IMR-90 (cell line): ENCODE measurements around the gene SERP2. TPM values are rescaled to one million over a fixed set of nuclear protein-coding genes. Genes with fewer than 3 reads are reported as not detected.

Source experiments
- ATAC-seq: fragments of 200-7000 bp; cut with Tn5 transposase; 2 replicates; pipeline ENCODE4 v1.9.1; 2020; ENCODE audit warnings: low read depth, mild to moderate bottlenecking, moderate library complexity
- BruUV-seq: library from RNA; stranded (reverse); fragments of 400-500 nt; replicated peaks from 2 replicates; lab custom pipeline; 2021; lab: Mats Ljungman, UMichigan
- CTCF ChIA-PET: fragments of 300-600 bp; formaldehyde crosslinking; extraction: SDS; loops from one replicate; lab custom pipeline; 2021; ENCODE audit warnings: antibody characterized with exemption; lab: Yijun Ruan, JAX
- POLR2A ChIA-PET: fragments of 300-600 bp; sonication (Branson Sonifier 250); formaldehyde crosslinking; loops from one replicate; lab custom pipeline; 2022; ENCODE audit warnings: antibody characterized with exemption; ENCODE audit not compliant: unreplicated experiment; lab: Charles Lee
- DNase-seq: peaks from one replicate; pipeline ENCODE4 v3.0.0; 2013
- H2AFZ ChIP-seq: replicated peaks from 2 replicates; pipeline ENCODE3; 2013; ENCODE audit warnings: low read length, mild to moderate bottlenecking; ENCODE audit not compliant: poor library complexity
- H2AK5ac ChIP-seq: 2 replicates; pipeline ENCODE4 v1.6.1; 2013; ENCODE audit warnings: low read depth, low read length, inconsistent platforms
- H2AK9ac ChIP-seq: replicated peaks from 2 replicates; pipeline ENCODE3; 2013; ENCODE audit warnings: mild to moderate bottlenecking, low read depth, low read length, moderate library complexity; ENCODE audit not compliant: poor library complexity
- H2BK120ac ChIP-seq: 2 replicates; pipeline ENCODE4 v1.6.1; 2013; ENCODE audit warnings: low read depth, low read length, inconsistent platforms
- H2BK15ac ChIP-seq: 3 replicates; pipeline ENCODE4 v1.6.1; 2013; ENCODE audit warnings: low read depth, low read length, inconsistent platforms
- H2BK20ac ChIP-seq: 2 replicates; pipeline ENCODE4 v1.6.1; 2013; ENCODE audit warnings: low read depth, mild to moderate bottlenecking, inconsistent platforms, low read length, moderate library complexity
- H2BK5ac ChIP-seq: 2 replicates; pipeline ENCODE4 v1.6.1; 2013; ENCODE audit warnings: mild to moderate bottlenecking, low read depth, low read length, inconsistent platforms; ENCODE audit not compliant: poor library complexity, severe bottlenecking
- H3K14ac ChIP-seq: replicated peaks from 2 replicates; pipeline ENCODE4 v1.6.1; 2013; ENCODE audit warnings: low read depth, low read length, inconsistent platforms
- H3K18ac ChIP-seq: 2 replicates; pipeline ENCODE4 v1.6.1; 2013; ENCODE audit warnings: low read depth, low read length, control low read depth
- H3K23ac ChIP-seq: 2 replicates; pipeline ENCODE4 v1.6.1; 2013; ENCODE audit warnings: low read depth, low read length, inconsistent platforms
- H3K27ac ChIP-seq: 2 replicates; pipeline ENCODE4 v1.5.1; 2013; ENCODE audit warnings: mild to moderate bottlenecking, control low read depth, low read length; ENCODE audit not compliant: insufficient read depth
- H3K27me3 ChIP-seq: 2 replicates; pipeline ENCODE4 v1.6.1; 2013; ENCODE audit warnings: low read length; ENCODE audit not compliant: control insufficient read depth, insufficient read depth
- H3K36me3 ChIP-seq: 2 replicates; pipeline ENCODE4 v1.6.1; 2013; ENCODE audit warnings: low read length, mixed read lengths; ENCODE audit not compliant: control insufficient read depth, insufficient read depth
- H3K4ac ChIP-seq: 2 replicates; pipeline ENCODE4 v1.6.1; 2013; ENCODE audit warnings: low read depth, low read length, inconsistent platforms
- H3K4me1 ChIP-seq: 2 replicates; pipeline ENCODE4 v1.6.1; 2013; ENCODE audit warnings: low read length, mixed read lengths; ENCODE audit not compliant: control insufficient read depth, insufficient read depth
- H3K4me2 ChIP-seq: 2 replicates; pipeline ENCODE4 v1.6.1; 2013; ENCODE audit warnings: low read depth, mild to moderate bottlenecking, control low read depth, low read length, moderate library complexity
- H3K4me3 ChIP-seq: 2 replicates; pipeline ENCODE4 v1.5.1; 2013; ENCODE audit warnings: low read depth, mild to moderate bottlenecking, control low read depth, low read length, moderate library complexity; ENCODE audit not compliant: insufficient read depth
- H3K56ac ChIP-seq: 2 replicates; pipeline ENCODE4 v1.6.1; 2013; ENCODE audit warnings: low read length, inconsistent platforms; ENCODE audit not compliant: insufficient read depth; ENCODE audit errors: extremely low read depth
- H3K79me1 ChIP-seq, 2 experiments: 2 replicates each; pipeline ENCODE4 v1.6.1; 2013; ENCODE audit warnings: low read length in 2 of 2, inconsistent platforms in 1 of 2, low read depth in 1 of 2
- H3K9ac ChIP-seq: 2 replicates; pipeline ENCODE4 v1.6.1; 2013; ENCODE audit warnings: low read depth, low read length, control low read depth
- H3K9me1 ChIP-seq: 2 replicates; pipeline ENCODE4 v1.6.1; 2013; ENCODE audit warnings: low read length, inconsistent platforms; ENCODE audit not compliant: insufficient read depth
- H3K9me3 ChIP-seq: 2 replicates; pipeline ENCODE4 v1.6.1; 2013; ENCODE audit warnings: low read length; ENCODE audit not compliant: control insufficient read depth, insufficient read depth
- H4K20me1 ChIP-seq: 2 replicates; pipeline ENCODE4 v1.6.1; 2013; ENCODE audit warnings: low read length, inconsistent platforms; ENCODE audit not compliant: insufficient read depth
- H4K5ac ChIP-seq: 2 replicates; pipeline ENCODE4 v1.6.1; 2013; ENCODE audit warnings: mild to moderate bottlenecking, low read depth, low read length, control low read depth
- H4K8ac ChIP-seq, 2 experiments: 2 replicates each; pipeline ENCODE4 v1.6.1; 2013; ENCODE audit warnings: low read depth in 2 of 2, low read length in 2 of 2, control low read depth in 1 of 2, inconsistent platforms in 1 of 2
- H4K91ac ChIP-seq: 2 replicates; pipeline ENCODE4 v1.6.1; 2013; ENCODE audit warnings: low read depth, low read length, inconsistent platforms; ENCODE audit not compliant: insufficient read depth
- CEBPB ChIP-seq: IDR thresholded peaks from 2 replicates; pipeline ENCODE4 v1.6.1; 2012; ENCODE audit warnings: low read depth, low read length, improper control_type of control experiment
- CHD1 ChIP-seq: IDR thresholded peaks from 2 replicates; pipeline ENCODE4 v1.6.1; 2012; ENCODE audit warnings: low read depth, low read length, improper control_type of control experiment
- FOS ChIP-seq: fragments of 150-350 bp; IDR thresholded peaks from 2 replicates; pipeline ENCODE4 v1.6.1; 2016; ENCODE audit warnings: low read depth, low read length
- MXI1 ChIP-seq: IDR thresholded peaks from 2 replicates; pipeline ENCODE4 v1.6.1; 2012; ENCODE audit warnings: low read depth, mild to moderate bottlenecking, low read length, moderate library complexity, borderline replicate concordance
- POLR2A ChIP-seq: IDR thresholded peaks from 2 replicates; pipeline ENCODE4 v1.6.1; 2012; ENCODE audit warnings: mild to moderate bottlenecking, low read depth, low read length
- SMC3 ChIP-seq: fragments of 150-350 bp; IDR thresholded peaks from 2 replicates; pipeline ENCODE4 v1.6.1; 2016; ENCODE audit warnings: low read depth, mild to moderate bottlenecking, antibody characterized with exemption, low read length, moderate library complexity
- WGBS, 2 experiments: methylation state at CpG; one replicate each; pipeline versions ENCODE4 v1.1.5 to v1.1.7; 2013; ENCODE audit warnings: missing lambda C conversion rate in 2 of 2; ENCODE audit not compliant: insufficient read length in 1 of 2; ENCODE audit errors: extremely low coverage in 2 of 2; 5-methylcytosine and 5-hydroxymethylcytosine counted together
- dilution Hi-C: fragments of 300-500 bp; cut with HindIII; formaldehyde crosslinking; loops from one replicate; pipeline ENCODE4 v1.14.3; 2018; ENCODE audit warnings: low sequenced_read_pairs; ENCODE audit not compliant: unreplicated experiment
- in situ Hi-C: fragments of 300-500 bp; cut with MboI; formaldehyde crosslinking; loops from 3 replicates; pipeline ENCODE4 v1.14.3; 2019; ENCODE audit warnings: low sequenced_read_pairs, inconsistent platforms, mixed read lengths
- intact Hi-C: fragments of 100-400 bp; cut with micrococcal nuclease; formaldehyde crosslinking; loops from 2 replicates; pipeline ENCODE4 v1.10.0; 2022
- polyA plus RNA-seq, 3 experiments: library from polyadenylated mRNA; depleted of rRNA; stranded (reverse); fragments of >200 nt; gene quantifications; 2 replicates each; pipeline ENCODE4 v1.2.3, GENCODE V29; 2012; ENCODE audit warnings: low replicate concordance in 1 of 3
- total RNA-seq: library from RNA; depleted of rRNA; stranded (reverse); fragments of >200 nt; gene quantifications from 2 replicates; pipeline ENCODE4 v1.2.3, GENCODE V29; 2012
- TF ChIP-seq, protein P1 (sequence below): fragments of 150-350 bp; IDR thresholded peaks from 2 replicates; pipeline ENCODE4 v1.6.1; 2016; ENCODE audit warnings: low read depth, mild to moderate bottlenecking, low read length, moderate library complexity, borderline replicate concordance
- TF ChIP-seq, protein P2 (sequence below): fragments of 150-350 bp; IDR thresholded peaks from 2 replicates; pipeline ENCODE4 v1.6.1; 2017; ENCODE audit warnings: mild to moderate bottlenecking, antibody characterized with exemption, low read length, low read depth

The SERP2 gene
- total and polyA plus RNA-seq, 2 of the 4 experiments (the other 2 are of a cell fraction) = 0.54 to 1.4 TPM

DNA sequence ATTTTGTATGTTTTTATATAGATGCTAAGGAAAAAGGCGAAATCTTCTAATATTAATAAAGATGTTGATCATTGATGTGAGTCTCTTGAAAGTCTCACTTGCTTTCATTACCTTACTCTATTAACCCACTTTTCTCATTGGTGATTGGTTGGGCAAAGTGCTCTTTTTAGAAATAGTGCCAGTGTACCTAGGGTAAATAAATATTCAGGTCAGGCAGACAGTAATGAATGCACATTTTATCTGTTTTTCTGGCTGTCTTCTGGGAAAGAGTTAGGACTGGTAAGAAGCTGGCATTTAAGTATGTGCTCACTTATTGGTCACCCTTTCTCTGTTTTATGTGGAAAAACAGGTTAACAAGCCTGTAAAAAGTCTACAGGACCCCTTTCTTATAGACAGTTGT is 11.2 kb downstream of the SERP2 start:
- no peaks in the 10 kb centered on the region for H3K27me3 ChIP-seq
- dilution Hi-C loops = no loop called here
- H2AK5ac ChIP-seq = no peak overlapping the region
- H3K79me1 ChIP-seq = no peaks in the 10 kb centered on the region
- intact Hi-C loops = no loop called here
- WGBS, 2 experiments = no CpG with 5 or more reads among the region's 1 CpG
- no peaks in the 10 kb centered on the region for H4K20me1 ChIP-seq
- BruUV-seq = no TSS peak
- no peak overlapping the region for H2BK5ac ChIP-seq
- H3K9me3 ChIP-seq = no peaks in the 10 kb centered on the region
- no peaks in the 10 kb centered on the region for H3K36me3 ChIP-seq
- H2AK9ac ChIP-seq = no peak overlapping the region
- H2AFZ ChIP-seq = no peak overlapping the region
- H3K27ac ChIP-seq = no peak overlapping the region
- H2BK20ac ChIP-seq = no peak overlapping the region
- no peak overlapping the region for H4K8ac ChIP-seq
- H4K5ac ChIP-seq = no peak overlapping the region
- H3K4ac ChIP-seq = no peak overlapping the region
- no peak for ATAC-seq
- TF ChIP-seq, protein P1, sequence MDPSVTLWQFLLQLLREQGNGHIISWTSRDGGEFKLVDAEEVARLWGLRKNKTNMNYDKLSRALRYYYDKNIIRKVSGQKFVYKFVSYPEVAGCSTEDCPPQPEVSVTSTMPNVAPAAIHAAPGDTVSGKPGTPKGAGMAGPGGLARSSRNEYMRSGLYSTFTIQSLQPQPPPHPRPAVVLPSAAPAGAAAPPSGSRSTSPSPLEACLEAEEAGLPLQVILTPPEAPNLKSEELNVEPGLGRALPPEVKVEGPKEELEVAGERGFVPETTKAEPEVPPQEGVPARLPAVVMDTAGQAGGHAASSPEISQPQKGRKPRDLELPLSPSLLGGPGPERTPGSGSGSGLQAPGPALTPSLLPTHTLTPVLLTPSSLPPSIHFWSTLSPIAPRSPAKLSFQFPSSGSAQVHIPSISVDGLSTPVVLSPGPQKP = no peak
- TF ChIP-seq POLR2A = no peak
- no peak for TF ChIP-seq CEBPB
- TF ChIP-seq FOS = no peak
- TF ChIP-seq, protein P2, sequence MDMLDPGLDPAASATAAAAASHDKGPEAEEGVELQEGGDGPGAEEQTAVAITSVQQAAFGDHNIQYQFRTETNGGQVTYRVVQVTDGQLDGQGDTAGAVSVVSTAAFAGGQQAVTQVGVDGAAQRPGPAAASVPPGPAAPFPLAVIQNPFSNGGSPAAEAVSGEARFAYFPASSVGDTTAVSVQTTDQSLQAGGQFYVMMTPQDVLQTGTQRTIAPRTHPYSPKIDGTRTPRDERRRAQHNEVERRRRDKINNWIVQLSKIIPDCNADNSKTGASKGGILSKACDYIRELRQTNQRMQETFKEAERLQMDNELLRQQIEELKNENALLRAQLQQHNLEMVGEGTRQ = no peak
- no peak for TF ChIP-seq CHD1
- TF ChIP-seq MXI1 = no peak
- no peak for TF ChIP-seq SMC3
- no peak overlapping the region for H3K9ac ChIP-seq
- no peak overlapping the region for H4K91ac ChIP-seq
- no peak overlapping the region for H3K14ac ChIP-seq
- H3K4me2 ChIP-seq = no peak overlapping the region
- H3K9me1 ChIP-seq = peaks cover 4% of the 10 kb centered on the region
- no peak overlapping the region for H2BK120ac ChIP-seq
- H3K56ac ChIP-seq = no peak overlapping the region
- DNase-seq = no peak
- no peak overlapping the region for H3K18ac ChIP-seq
- CTCF ChIA-PET = no interaction called here
- H3K4me1 ChIP-seq = peaks cover 3% of the 10 kb centered on the region
- in situ Hi-C loops = no loop called here
- H2BK15ac ChIP-seq = no peak overlapping the region
- POLR2A ChIA-PET = no interaction called here
- H3K4me3 ChIP-seq = no peak overlapping the region
- no peak overlapping the region for H3K23ac ChIP-seq
